Fibroblast of the aortic adventitia (primary cell): ENCODE results near the gene CHD6. TPM values are rescaled to one million over a fixed set of nuclear protein-coding genes. Genes with fewer than 3 reads are reported as not detected.

ENCODE experiments used
- DNase-seq: peaks from one replicate; pipeline ENCODE4 v3.0.0-alpha.2; 2010; ENCODE audit warnings: low read depth
- H3K4me3 ChIP-seq: 2 replicates; pipeline ENCODE4 v1.5.1; 2011; ENCODE audit warnings: low read depth, mild to moderate bottlenecking, control low read depth, low read length, moderate library complexity
- CTCF ChIP-seq: IDR thresholded peaks from 2 replicates; pipeline ENCODE4 v1.5.1; 2011; ENCODE audit warnings: mild to moderate bottlenecking, low read length, control low read depth, inconsistent platforms; ENCODE audit not compliant: insufficient read depth
- total RNA-seq: library from RNA; depleted of rRNA; stranded (reverse); fragments of >200 nt; gene quantifications from 2 replicates; pipeline ENCODE4 v1.2.3, GENCODE V29; 2012; ENCODE audit warnings: low replicate concordance

CHD6 gene
- total RNA-seq, 1 donor: 29.7 TPM

- no peak for TF ChIP-seq CTCF
- H3K4me3 ChIP-seq: no peak overlapping the region
- DNase-seq: no peak
These were observed 51.2 kb downstream of the CHD6 start for GRCh38 chr20:41566896-41567527.

GRCh38 chr20:41563087-41563486 is 55.1 kb downstream of the CHD6 start:
- no peak for TF ChIP-seq CTCF
- no peak for DNase-seq
- no peak overlapping the region for H3K4me3 ChIP-seq

- H3K4me3 ChIP-seq: no peak overlapping the region
- no peak for TF ChIP-seq CTCF
- DNase-seq: no peak
These were observed 57.2 kb downstream of the CHD6 start for GRCh38 chr20:41560970-41561369.

DNA sequence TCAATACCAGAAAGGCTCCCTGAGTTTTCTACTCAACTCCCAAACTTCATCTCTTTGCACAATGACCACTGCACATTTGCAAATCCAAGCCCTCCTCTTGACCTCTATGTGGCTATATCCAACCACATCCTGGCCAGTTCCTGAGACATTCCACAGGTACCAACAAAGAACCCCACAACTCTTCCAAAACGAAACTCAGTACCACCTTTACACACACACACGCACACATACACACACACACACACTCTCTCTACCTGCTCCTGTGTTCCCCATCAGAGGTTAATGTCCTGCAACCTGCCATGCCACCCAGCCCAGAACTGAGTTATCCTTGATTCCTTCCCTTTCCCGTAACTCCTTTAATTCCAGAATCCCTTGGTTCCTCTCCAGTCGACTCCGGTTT is 58.5 kb downstream of the CHD6 start:
- H3K4me3 ChIP-seq: no peak overlapping the region
- no peak for DNase-seq
- TF ChIP-seq CTCF: no peak

- no peak overlapping the region for H3K4me3 ChIP-seq
- no peak for DNase-seq
- no peak for TF ChIP-seq CTCF
These were observed 64.9 kb downstream of the CHD6 start for GRCh38 chr20:41553142-41553879.

- no peak for TF ChIP-seq CTCF
- H3K4me3 ChIP-seq: no peak overlapping the region
- DNase-seq: no peak
These were observed 65.7 kb downstream of the CHD6 start for GRCh38 chr20:41552295-41553068.
